Epithelial cell of esophagus (primary cell): Measurements from ENCODE around the gene RAB20.

ENCODE experiments used
- DNase-seq: peaks from one replicate; pipeline ENCODE4 v3.0.0; 2010; ENCODE audit warnings: low read depth
- H3K4me3 ChIP-seq: 2 replicates; pipeline ENCODE4 v1.5.1; 2011; ENCODE audit warnings: mild to moderate bottlenecking, low read length, control low read depth
- TF ChIP-seq, protein P1 (sequence below): IDR thresholded peaks from 2 replicates; pipeline ENCODE4 v1.5.1; 2011; ENCODE audit warnings: low read depth, mild to moderate bottlenecking, low read length, control low read depth, inconsistent platforms; ENCODE audit not compliant: insufficient read depth; ENCODE audit errors: missing control alignments

Gene RAB20

DNA sequence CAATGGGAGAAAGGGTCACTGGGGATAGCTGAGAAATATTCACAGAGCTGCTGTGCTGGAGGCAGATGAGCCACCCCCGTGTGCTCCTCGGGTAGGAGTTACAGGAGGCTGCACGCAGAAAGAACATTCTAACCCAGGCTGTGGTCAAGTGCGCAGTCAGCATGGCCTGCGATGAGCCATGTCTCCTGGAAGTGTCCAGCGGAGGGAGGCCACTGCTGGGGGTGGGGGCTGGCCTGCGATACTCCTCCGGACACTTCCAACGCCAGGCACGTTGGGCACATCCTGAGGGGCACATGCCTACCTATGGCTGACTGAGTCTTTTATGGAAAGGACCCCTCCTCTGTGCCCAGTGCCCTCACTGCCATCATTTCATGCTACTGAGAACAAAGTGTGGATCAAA is 55.9 kb downstream of the RAB20 start:
- TF ChIP-seq, protein P1, sequence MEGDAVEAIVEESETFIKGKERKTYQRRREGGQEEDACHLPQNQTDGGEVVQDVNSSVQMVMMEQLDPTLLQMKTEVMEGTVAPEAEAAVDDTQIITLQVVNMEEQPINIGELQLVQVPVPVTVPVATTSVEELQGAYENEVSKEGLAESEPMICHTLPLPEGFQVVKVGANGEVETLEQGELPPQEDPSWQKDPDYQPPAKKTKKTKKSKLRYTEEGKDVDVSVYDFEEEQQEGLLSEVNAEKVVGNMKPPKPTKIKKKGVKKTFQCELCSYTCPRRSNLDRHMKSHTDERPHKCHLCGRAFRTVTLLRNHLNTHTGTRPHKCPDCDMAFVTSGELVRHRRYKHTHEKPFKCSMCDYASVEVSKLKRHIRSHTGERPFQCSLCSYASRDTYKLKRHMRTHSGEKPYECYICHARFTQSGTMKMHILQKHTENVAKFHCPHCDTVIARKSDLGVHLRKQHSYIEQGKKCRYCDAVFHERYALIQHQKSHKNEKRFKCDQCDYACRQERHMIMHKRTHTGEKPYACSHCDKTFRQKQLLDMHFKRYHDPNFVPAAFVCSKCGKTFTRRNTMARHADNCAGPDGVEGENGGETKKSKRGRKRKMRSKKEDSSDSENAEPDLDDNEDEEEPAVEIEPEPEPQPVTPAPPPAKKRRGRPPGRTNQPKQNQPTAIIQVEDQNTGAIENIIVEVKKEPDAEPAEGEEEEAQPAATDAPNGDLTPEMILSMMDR: no peak
- no peak overlapping the region for H3K4me3 ChIP-seq
- no peak for DNase-seq

DNA sequence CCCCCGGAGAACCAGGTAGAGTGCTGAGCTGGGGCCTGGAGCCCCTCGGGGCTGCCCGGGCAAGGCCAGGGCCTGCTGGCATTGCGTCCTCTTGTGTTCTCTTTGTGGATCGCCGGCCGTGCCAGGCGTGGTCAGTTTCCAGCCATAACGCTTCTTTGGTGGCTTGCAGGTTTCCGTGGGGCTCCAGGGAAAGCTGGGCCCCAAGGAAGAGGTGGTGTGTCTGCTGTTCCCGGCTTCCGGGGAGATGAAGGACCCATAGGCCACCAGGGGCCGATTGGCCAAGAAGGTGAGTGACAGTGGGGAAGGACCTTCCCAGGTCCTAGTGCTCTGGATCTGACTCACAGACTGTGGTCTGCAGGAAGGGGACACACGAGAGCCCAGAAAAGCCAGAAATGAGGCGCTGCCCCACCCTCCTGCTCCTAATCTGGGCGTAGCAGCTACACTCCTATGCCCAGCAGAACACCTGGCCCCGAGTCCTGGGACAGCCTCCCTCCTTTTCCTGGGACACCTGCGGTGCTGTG is 57.5 kb downstream of the RAB20 start:
- no peak for DNase-seq
- H3K4me3 ChIP-seq: no peak overlapping the region
- TF ChIP-seq, protein P1: no peak

DNA sequence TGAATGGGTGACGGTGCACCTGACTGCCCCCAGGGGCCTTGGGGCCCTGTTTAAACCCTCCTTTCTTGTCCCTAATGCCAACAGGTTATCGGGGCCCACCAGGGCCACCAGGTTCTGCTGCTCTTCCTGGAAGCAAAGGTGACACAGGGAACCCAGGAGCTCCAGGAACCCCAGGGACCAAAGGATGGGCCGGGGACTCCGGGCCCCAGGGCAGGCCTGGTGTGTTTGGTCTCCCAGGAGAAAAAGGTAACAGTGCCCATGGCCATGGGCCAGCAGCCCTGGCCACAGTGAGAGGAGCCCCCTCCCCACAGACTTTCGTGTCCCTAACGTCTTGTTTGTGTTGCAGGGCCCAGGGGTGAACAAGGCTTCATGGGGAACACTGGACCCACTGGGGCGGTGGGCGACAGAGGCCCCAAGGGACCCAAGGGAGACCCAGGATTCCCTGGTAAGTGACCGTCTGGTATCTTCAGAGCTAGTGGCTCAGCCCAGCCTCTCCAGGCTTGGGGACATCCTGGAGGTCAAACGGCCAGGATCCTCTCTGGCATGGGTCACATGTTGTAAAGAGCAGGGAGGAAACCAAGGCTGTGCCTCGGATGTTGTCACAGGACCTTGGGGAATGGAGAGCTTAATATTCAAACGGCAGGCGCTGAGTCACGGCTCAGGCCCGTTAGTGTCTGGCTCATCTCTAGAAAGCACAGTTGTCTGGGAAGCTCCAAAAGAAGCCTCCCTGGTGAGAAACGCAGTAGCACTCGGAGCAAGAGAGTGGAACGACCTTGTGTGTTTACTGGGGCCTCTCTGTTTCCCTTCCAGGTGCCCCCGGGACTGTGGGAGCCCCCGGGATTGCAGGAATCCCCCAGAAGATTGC is 58.3 kb downstream of the RAB20 start:
- DNase-seq: no peak
- H3K4me3 ChIP-seq: no peak overlapping the region
- TF ChIP-seq, protein P1: no peak

DNA sequence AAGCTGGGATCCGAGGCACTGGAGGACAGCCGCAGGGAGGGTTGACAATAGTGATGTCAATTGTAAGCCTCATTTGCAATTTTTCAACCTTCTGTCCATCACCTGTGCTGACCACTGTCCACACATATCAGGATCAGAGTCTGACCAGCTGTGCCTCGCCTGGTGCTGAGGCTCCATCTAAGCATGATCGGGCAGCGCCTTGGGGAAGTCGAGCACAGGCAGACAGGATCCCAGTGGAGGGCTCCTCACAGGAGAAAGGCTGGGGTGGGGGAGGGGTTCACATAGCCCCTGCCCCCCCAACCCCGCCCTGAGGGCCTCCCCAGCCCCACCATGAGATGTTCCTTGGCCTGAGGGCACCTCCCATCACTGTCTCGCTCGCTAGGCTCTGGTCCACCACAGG is 60.3 kb downstream of the RAB20 start:
- H3K4me3 ChIP-seq: no peak overlapping the region
- no peak for DNase-seq
- TF ChIP-seq, protein P1: no peak

DNA sequence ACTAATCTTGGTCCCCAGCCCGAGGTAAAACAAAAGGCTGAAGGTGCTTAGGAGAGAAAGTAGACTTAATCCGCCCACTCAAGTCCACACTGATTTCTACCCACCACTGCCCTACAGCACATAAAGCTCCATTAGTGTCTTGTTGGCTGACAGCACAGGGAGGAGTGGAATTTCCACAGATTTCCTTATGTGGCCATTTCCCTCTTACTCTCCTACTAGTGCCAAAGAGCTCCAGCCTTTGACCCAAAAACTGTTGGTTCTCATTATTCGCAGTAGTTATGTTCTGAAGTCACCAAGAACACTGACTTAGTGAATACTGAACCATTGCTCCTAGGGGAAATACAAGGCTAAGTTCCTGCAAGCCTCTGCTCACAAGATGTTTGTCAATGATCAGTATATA is 61.2 kb downstream of the RAB20 start:
- TF ChIP-seq, protein P1: no peak
- H3K4me3 ChIP-seq: no peak overlapping the region
- DNase-seq: no peak

DNA sequence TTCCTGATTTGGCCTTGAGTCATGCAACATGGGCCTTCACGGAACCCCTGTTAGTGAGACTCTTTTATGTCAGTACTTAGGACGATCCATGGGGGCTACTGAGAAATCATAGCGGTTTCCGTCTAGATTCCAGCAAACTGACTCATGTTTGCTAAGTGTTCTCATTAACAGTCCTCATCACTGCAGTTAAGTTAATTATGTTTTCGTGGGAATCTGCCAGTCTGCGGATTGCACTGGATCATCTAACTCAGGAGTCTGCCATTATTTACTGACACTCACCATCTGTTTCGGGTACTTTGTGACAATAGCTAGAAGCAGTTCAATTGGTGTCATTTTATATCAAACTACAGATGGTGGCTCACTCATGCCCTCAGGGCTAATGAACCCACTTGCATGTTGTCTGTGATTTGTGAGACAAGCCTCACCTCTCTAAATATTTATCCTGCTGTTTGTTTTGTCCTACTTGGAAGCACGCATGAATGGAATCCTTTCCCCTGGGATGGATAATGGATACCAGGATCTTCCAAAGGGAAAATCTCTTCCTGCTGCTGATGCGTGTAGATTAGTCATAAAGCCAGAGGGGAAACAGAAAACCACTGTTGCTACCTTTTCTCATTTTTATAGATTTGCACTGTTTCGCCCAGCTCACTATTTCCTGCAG is 61.8 kb downstream of the RAB20 start:
- H3K4me3 ChIP-seq: no peak overlapping the region
- DNase-seq: peak; percentile 67
- TF ChIP-seq, protein P1: no peak
